Loucy (cell line): ENCODE data around the gene ZNF598.

ENCODE experiments used
- H2AFZ ChIP-seq: fragments of 200-600 bp; sonication (generic); 2 replicates; pipeline ENCODE4 v1.6.0; 2016; ENCODE audit warnings: antibody characterized with exemption, mild to moderate bottlenecking, low read length, moderate library complexity
- H3F3A ChIP-seq: fragments of 200-600 bp; 2 replicates; pipeline ENCODE4 v1.6.0; 2016; ENCODE audit warnings: antibody characterized with exemption, low read depth, mild to moderate bottlenecking
- H3K27me3 ChIP-seq: fragments of 200-600 bp; sonication (generic); 2 replicates; pipeline ENCODE4 v1.6.1; 2014; ENCODE audit warnings: low read length, mild to moderate bottlenecking; ENCODE audit not compliant: insufficient read depth, poor library complexity, severe bottlenecking
- H3K36me3 ChIP-seq: fragments of 200-600 bp; sonication (generic); 2 replicates; pipeline ENCODE4 v1.6.1; 2016; ENCODE audit warnings: low read length; ENCODE audit not compliant: insufficient read depth
- H3K4me1 ChIP-seq: fragments of 200-600 bp; sonication (generic); 2 replicates; pipeline ENCODE4 v1.5.1; 2014; ENCODE audit warnings: low read length, mild to moderate bottlenecking; ENCODE audit not compliant: insufficient read depth, poor library complexity, severe bottlenecking
- H3K4me2 ChIP-seq: fragments of 200-600 bp; sonication (generic); 2 replicates; pipeline ENCODE4 v1.6.0; 2014; ENCODE audit warnings: antibody characterized with exemption, low read length, low read depth, mild to moderate bottlenecking; ENCODE audit not compliant: poor library complexity, severe bottlenecking
- H3K4me3 ChIP-seq: fragments of 200-600 bp; sonication (generic); 2 replicates; pipeline ENCODE4 v1.5.1; 2014; ENCODE audit warnings: low read length, mild to moderate bottlenecking, mixed read lengths; ENCODE audit not compliant: poor library complexity, severe bottlenecking
- H3K79me2 ChIP-seq: fragments of 200-600 bp; sonication (generic); 2 replicates; pipeline ENCODE4 v1.6.1; 2014; ENCODE audit warnings: low read length; ENCODE audit not compliant: insufficient read depth
- H3K9ac ChIP-seq: fragments of 200-600 bp; sonication (generic); 2 replicates; pipeline ENCODE4 v1.6.0; 2014; ENCODE audit warnings: mild to moderate bottlenecking, low read depth, low read length, moderate library complexity; ENCODE audit not compliant: poor library complexity, severe bottlenecking
- H3K9me2 ChIP-seq: fragments of 200-600 bp; sonication (generic); replicated peaks from 2 replicates; pipeline ENCODE4 v1.6.1; 2016; ENCODE audit warnings: low read depth, low read length, mixed read lengths
- H3K9me3 ChIP-seq: fragments of 200-600 bp; sonication (generic); 2 replicates; pipeline ENCODE4 v1.6.1; 2014; ENCODE audit warnings: mild to moderate bottlenecking, antibody characterized with exemption, low read length, low read depth; ENCODE audit not compliant: insufficient read depth
- H4K20me1 ChIP-seq: fragments of 200-600 bp; sonication (generic); 2 replicates; pipeline ENCODE4 v1.6.0; 2014; ENCODE audit warnings: antibody characterized with exemption, low read length, mild to moderate bottlenecking; ENCODE audit not compliant: insufficient read depth, poor library complexity, severe bottlenecking
- CTCF ChIP-seq: fragments of 200-600 bp; sonication (generic); conservative IDR thresholded peaks from 2 replicates; pipeline ENCODE4 v1.5.1; 2014; ENCODE audit warnings: mild to moderate bottlenecking, antibody characterized with exemption, low read length
- EZH2phosphoT487 ChIP-seq: fragments of 200-600 bp; IDR thresholded peaks from 2 replicates; pipeline ENCODE4 v1.6.1; 2018; ENCODE audit warnings: antibody characterized with exemption, mild to moderate bottlenecking, moderate library complexity, borderline replicate concordance

ZNF598 gene

GRCh38 chr16:1983544-1984346 is 25.9 kb downstream of the ZNF598 start, which contains the start of gene GFER:
Gene GFER (plus strand): TSS chr16:1984193. CDS start chr16:1984219, 26 bp downstream.
- Histone ChIP-seq H3K9me3 (no peaks in the 10 kb centered on the region), H3K9me2 (no peaks in the 10 kb centered on the region), H4K20me1 (no peaks in the 10 kb centered on the region), H3K27me3 (no peaks in the 10 kb centered on the region), H3K4me2 (peak within 1 kb of the TSS; percentile 89), H3K4me3 (peak within 1 kb of the TSS; percentile 87), H2AFZ (peak within 1 kb of the TSS; percentile 78; the same call in 1 of the 2 replicates), H3K36me3 (no peaks in the 10 kb centered on the region; the same call in 1 of the 2 replicates), H3K4me1 (no peaks in the 10 kb centered on the region), H3F3A (no peaks in the 10 kb centered on the region), H3K9ac (peak within 1 kb of the TSS; percentile 88), H3K79me2 (peaks cover 21% of the 10 kb centered on the region)
- TF ChIP-seq CTCF (no peak; the same call in 1 of the 2 replicates), EZH2phosphoT487 (no peak)

GRCh38 chr16:1982991-1983543 is 26.6 kb downstream of the ZNF598 start:
- H3F3A ChIP-seq = no peaks in the 10 kb centered on the region
- no peaks in the 10 kb centered on the region for H4K20me1 ChIP-seq
- H3K36me3 ChIP-seq = no peaks in the 10 kb centered on the region; the same call in 1 of the 2 replicates
- no peaks in the 10 kb centered on the region for H3K9me2 ChIP-seq
- H3K9ac ChIP-seq = no peak overlapping the region
- H3K9me3 ChIP-seq = no peaks in the 10 kb centered on the region
- TF ChIP-seq EZH2phosphoT487 (no peak), CTCF (no peak)
- peaks cover 21% of the 10 kb centered on the region for H3K79me2 ChIP-seq
- peak overlapping the region; percentile 78; the same call in 1 of the 2 replicates for H2AFZ ChIP-seq
- H3K4me3 ChIP-seq = peak overlapping the region; percentile 87
- H3K4me2 ChIP-seq = peak overlapping the region; percentile 61
- H3K4me1 ChIP-seq = no peaks in the 10 kb centered on the region
- H3K27me3 ChIP-seq = no peaks in the 10 kb centered on the region

- no peaks in the 10 kb centered on the region for H3K9me3 ChIP-seq
- no peaks in the 10 kb centered on the region for H3K4me1 ChIP-seq
- no peaks in the 10 kb centered on the region for H3K9me2 ChIP-seq
- no peak overlapping the region for H3K9ac ChIP-seq
- H3F3A ChIP-seq = no peaks in the 10 kb centered on the region
- H3K27me3 ChIP-seq = no peaks in the 10 kb centered on the region
- TF ChIP-seq EZH2phosphoT487 = no peak
- no peak for TF ChIP-seq CTCF
- H4K20me1 ChIP-seq = no peaks in the 10 kb centered on the region
- H3K79me2 ChIP-seq = peaks cover 21% of the 10 kb centered on the region
- H3K4me3 ChIP-seq = no peak overlapping the region
- no peak overlapping the region for H3K4me2 ChIP-seq
- H3K36me3 ChIP-seq = no peaks in the 10 kb centered on the region; the same call in 1 of the 2 replicates
- H2AFZ ChIP-seq = no peak overlapping the region
Measured at GRCh38 chr16:1982013-1982433, 27.6 kb downstream of the ZNF598 start.
